ENCODE data around the gene GALNT9.
"Not testable (repeated sequence)": the region's sequence is repeated elsewhere in the genome, so short reads cannot be mapped to it uniquely, and the experiment has no call there.

The GALNT9 gene

GRCh38 chr12:132278401-132279183 lies 50.8 kb downstream of the GALNT9 start:
- no peak for DNase-seq

GRCh38 chr12:132277949-132278348 lies 51.4 kb downstream of the GALNT9 start:
- no peak for DNase-seq

GRCh38 chr12:132277374-132277941 lies 51.9 kb downstream of the GALNT9 start:
- no peak for DNase-seq

GRCh38 chr12:132276827-132277373 lies 52.5 kb downstream of the GALNT9 start:
- no peak for DNase-seq

- DNase-seq, result no peak
Observed at GRCh38 chr12:132276066-132276826, 53.1 kb downstream of the GALNT9 start.

- DNase-seq, result no peak
Observed at GRCh38 chr12:132275631-132276030, 53.8 kb downstream of the GALNT9 start.

GRCh38 chr12:132275110-132275531 lies 54.3 kb downstream of the GALNT9 start:
- peak; percentile 38 for DNase-seq

- DNase-seq, result no peak
Observed at GRCh38 chr12:132273992-132274334, 55.4 kb downstream of the GALNT9 start.

GRCh38 chr12:132272711-132273110 lies 56.7 kb downstream of the GALNT9 start:
- DNase-seq, result no peak

GRCh38 chr12:132271755-132272092 lies 57.7 kb downstream of the GALNT9 start:
- no peak for DNase-seq

- no peak for DNase-seq
Observed at GRCh38 chr12:132270969-132271754, 58.2 kb downstream of the GALNT9 start.

- DNase-seq, result no peak
Observed at GRCh38 chr12:132270516-132270915, 58.9 kb downstream of the GALNT9 start.

GRCh38 chr12:132269271-132269968 lies 60.0 kb downstream of the GALNT9 start:
- no peak for DNase-seq

- no peak for DNase-seq
Observed at GRCh38 chr12:132268674-132269073, 60.7 kb downstream of the GALNT9 start.

- DNase-seq, result no peak
Observed at GRCh38 chr12:132267873-132268272, 61.5 kb downstream of the GALNT9 start.

GRCh38 chr12:132266802-132267201 lies 62.6 kb downstream of the GALNT9 start:
- no peak for DNase-seq

- DNase-seq, result no peak
Observed at GRCh38 chr12:132266370-132266769, 63.0 kb downstream of the GALNT9 start.

GRCh38 chr12:132265822-132266221 lies 63.6 kb downstream of the GALNT9 start:
- DNase-seq, result not testable (repeated sequence)

GRCh38 chr12:132265056-132265800 lies 64.2 kb downstream of the GALNT9 start:
- DNase-seq, result no peak

GRCh38 chr12:132264086-132265010 lies 65.0 kb downstream of the GALNT9 start:
- no peak for DNase-seq
